ENCODE data around the gene GBA2. TPM values are rescaled to one million over a fixed set of nuclear protein-coding genes. Genes with fewer than 3 reads are reported as not detected.

The GBA2 gene
- polyA plus RNA-seq, 3 donors, result 18.1 to 130 (median 26.4) TPM

GRCh38 chr9:35688558-35689541, 60.2 kb downstream of the GBA2 start:
- no peak for DNase-seq
- Mint-ChIP-seq H3K27ac (peak overlapping the region in 1 of 7 donors; percentile 33), H3K4me1 (peaks cover 10% of the 10 kb centered on the region), H3K36me3 (no peaks in the 10 kb centered on the region), H3K4me3 (peak overlapping the region; percentile 69 to 70), H3K9me3 (peaks cover 0 to 3% (median 0%) of the 10 kb centered on the region in 7 donors), H3K27me3 (ENCODE audit: low read depth in 3 of 3) (peaks cover 4 to 25% (median 6%) of the 10 kb centered on the region in 3 donors)
- WGBS (ENCODE audit: insufficient coverage), result 96% methylated on average over 11 of the region's 12 CpGs
- no peak overlapping the region for H3K9ac ChIP-seq (ENCODE audit: insufficient read depth, low read length, poor library complexity, severe bottlenecking)
- intact Hi-C loops (cut with micrococcal nuclease), result no loop called here
- no peaks in the 10 kb centered on the region for H4K20me1 ChIP-seq (ENCODE audit: insufficient read depth, low read length)
- peaks cover 0 to 15% of the 10 kb centered on the region in 2 donors for H3K27me3 ChIP-seq (ENCODE audit: control insufficient read depth in 2 of 2, insufficient read depth in 2 of 2, low read length in 2 of 2)
- no peaks in the 10 kb centered on the region for H3K9me3 ChIP-seq (replicated peaks in 1 of 2; ENCODE audit: control insufficient read depth in 1 of 2, insufficient read depth in 1 of 2, low read length in 2 of 2)
- no peak overlapping the region for H3K4me3 ChIP-seq (replicated peaks in 1 of 3; ENCODE audit: low read depth in 2 of 3, low read length in 3 of 3)
- H2AFZ ChIP-seq (ENCODE audit: insufficient read depth, low read depth, low read length, poor library complexity, severe bottlenecking), result no peak overlapping the region
- H3K79me2 ChIP-seq (ENCODE audit: insufficient read depth, low read length), result no peaks in the 10 kb centered on the region
- no peak for TF ChIP-seq CTCF (IDR thresholded peaks at IDR 0.05)
- no peak overlapping the region for H3K4me2 ChIP-seq (replicated peaks; ENCODE audit: extremely low read depth, low read length, poor library complexity, severe bottlenecking)
- peaks cover 14 to 21% of the 10 kb centered on the region in 2 donors for H3K4me1 ChIP-seq (ENCODE audit: control insufficient read depth in 1 of 2, insufficient read depth in 2 of 2, low read length in 2 of 2)
- no peaks in the 10 kb centered on the region for H3K36me3 ChIP-seq (replicated peaks in 1 of 2; ENCODE audit: control insufficient read depth in 1 of 2, insufficient read depth in 2 of 2, low read length in 2 of 2)
- no peak overlapping the region for H3K27ac ChIP-seq (ENCODE audit: low read depth in 1 of 2, low read length in 2 of 2)

- no peak overlapping the region for H2AFZ ChIP-seq (ENCODE audit: insufficient read depth, low read depth, low read length, poor library complexity, severe bottlenecking)
- intact Hi-C loops (cut with micrococcal nuclease), result no loop called here
- no peak for TF ChIP-seq CTCF (IDR thresholded peaks at IDR 0.05)
- no peaks in the 10 kb centered on the region for H4K20me1 ChIP-seq (ENCODE audit: insufficient read depth, low read length)
- Mint-ChIP-seq H3K36me3 (no peaks in the 10 kb centered on the region), H3K27me3 (ENCODE audit: low read depth in 3 of 3) (peaks cover 4 to 24% (median 6%) of the 10 kb centered on the region in 3 donors), H3K9me3 (peaks cover 0 to 3% (median 0%) of the 10 kb centered on the region in 7 donors), H3K4me1 (peaks cover 10% of the 10 kb centered on the region), H3K4me3 (no peak overlapping the region), H3K27ac (no peak overlapping the region)
- H3K4me3 ChIP-seq (replicated peaks in 1 of 3; ENCODE audit: low read depth in 2 of 3, low read length in 3 of 3), result no peak overlapping the region
- H3K79me2 ChIP-seq (ENCODE audit: insufficient read depth, low read length), result no peaks in the 10 kb centered on the region
- no peaks in the 10 kb centered on the region for H3K36me3 ChIP-seq (replicated peaks in 1 of 2; ENCODE audit: control insufficient read depth in 1 of 2, insufficient read depth in 2 of 2, low read length in 2 of 2)
- no peak for DNase-seq
- H3K27me3 ChIP-seq (ENCODE audit: control insufficient read depth in 2 of 2, insufficient read depth in 2 of 2, low read length in 2 of 2), result peaks cover 0 to 15% of the 10 kb centered on the region in 2 donors
- no peak overlapping the region for H3K4me2 ChIP-seq (replicated peaks; ENCODE audit: extremely low read depth, low read length, poor library complexity, severe bottlenecking)
- no peak overlapping the region for H3K27ac ChIP-seq (ENCODE audit: low read depth in 1 of 2, low read length in 2 of 2)
- 100% methylated on average over 1 of the region's 2 CpGs for WGBS (ENCODE audit: insufficient coverage)
- peaks cover 14 to 21% of the 10 kb centered on the region in 2 donors for H3K4me1 ChIP-seq (ENCODE audit: control insufficient read depth in 1 of 2, insufficient read depth in 2 of 2, low read length in 2 of 2)
- no peak overlapping the region for H3K9ac ChIP-seq (ENCODE audit: insufficient read depth, low read length, poor library complexity, severe bottlenecking)
- no peaks in the 10 kb centered on the region for H3K9me3 ChIP-seq (replicated peaks in 1 of 2; ENCODE audit: control insufficient read depth in 1 of 2, insufficient read depth in 1 of 2, low read length in 2 of 2)
Measured at GRCh38 chr9:35687972-35688557, 61.0 kb downstream of the GBA2 start.

All from CD14-positive monocyte (primary cell).